ENCODE results near the gene CHRM5.
A peak's percentile ranks its signal among the peaks of the same experiment; 100 is the strongest.
"Not testable (repeated sequence)": the region's sequence is repeated elsewhere in the genome, so short reads cannot be mapped to it uniquely, and the experiment has no call there.

The CHRM5 gene

GRCh38 chr15:33982516-33982915, 14.2 kb downstream of the CHRM5 start:
- no peak overlapping the region for H3K4me3 ChIP-seq (ENCODE audit: low read depth, low read length)
- DNase-seq (ENCODE audit: low read depth) = no peak
- TF ChIP-seq CTCF (IDR thresholded peaks at IDR 0.05; ENCODE audit: insufficient read depth, low read depth, low read length, missing control alignments) = no peak

GRCh38 chr15:33985287-33985686, 17.0 kb downstream of the CHRM5 start:
- DNase-seq (ENCODE audit: low read depth) = no peak
- TF ChIP-seq CTCF (IDR thresholded peaks at IDR 0.05; ENCODE audit: insufficient read depth, low read depth, low read length, missing control alignments) = no peak
- no peak overlapping the region for H3K4me3 ChIP-seq (ENCODE audit: low read depth, low read length)

- DNase-seq (ENCODE audit: low read depth) = no peak
- no peak for TF ChIP-seq CTCF (IDR thresholded peaks at IDR 0.05; ENCODE audit: insufficient read depth, low read depth, low read length, missing control alignments)
- H3K4me3 ChIP-seq (ENCODE audit: low read depth, low read length) = no peak overlapping the region
These were observed 17.5 kb downstream of the CHRM5 start for GRCh38 chr15:33985751-33986150.

- no peak for TF ChIP-seq CTCF (IDR thresholded peaks at IDR 0.05; ENCODE audit: insufficient read depth, low read depth, low read length, missing control alignments)
- no peak overlapping the region for H3K4me3 ChIP-seq (ENCODE audit: low read depth, low read length)
- DNase-seq (ENCODE audit: low read depth) = no peak
These were observed 19.1 kb downstream of the CHRM5 start for GRCh38 chr15:33987444-33987843.

- peak; percentile 15 for DNase-seq (ENCODE audit: low read depth)
- TF ChIP-seq CTCF (IDR thresholded peaks at IDR 0.05; ENCODE audit: insufficient read depth, low read depth, low read length, missing control alignments) = no peak
- no peak overlapping the region for H3K4me3 ChIP-seq (ENCODE audit: low read depth, low read length)
These were observed 20.1 kb downstream of the CHRM5 start for GRCh38 chr15:33988384-33988783.

- no peak overlapping the region for H3K4me3 ChIP-seq (ENCODE audit: low read depth, low read length)
- TF ChIP-seq CTCF (IDR thresholded peaks at IDR 0.05; ENCODE audit: insufficient read depth, low read depth, low read length, missing control alignments) = peak; percentile 32
- DNase-seq (ENCODE audit: low read depth) = peak; percentile 39
These were observed 25.8 kb downstream of the CHRM5 start for GRCh38 chr15:33994005-33994615.

- not testable (repeated sequence) for H3K4me3 ChIP-seq (ENCODE audit: low read depth, low read length); DNase-seq (ENCODE audit: low read depth)
These were observed 27.4 kb downstream of the CHRM5 start for GRCh38 chr15:33995666-33996065.

Measured in GM12865 (cell line).